ENCODE results near the gene NEDD4L.
"Not testable (repeated sequence)": the region's sequence is repeated elsewhere in the genome, so short reads cannot be mapped to it uniquely, and the experiment has no call there.

DNA sequence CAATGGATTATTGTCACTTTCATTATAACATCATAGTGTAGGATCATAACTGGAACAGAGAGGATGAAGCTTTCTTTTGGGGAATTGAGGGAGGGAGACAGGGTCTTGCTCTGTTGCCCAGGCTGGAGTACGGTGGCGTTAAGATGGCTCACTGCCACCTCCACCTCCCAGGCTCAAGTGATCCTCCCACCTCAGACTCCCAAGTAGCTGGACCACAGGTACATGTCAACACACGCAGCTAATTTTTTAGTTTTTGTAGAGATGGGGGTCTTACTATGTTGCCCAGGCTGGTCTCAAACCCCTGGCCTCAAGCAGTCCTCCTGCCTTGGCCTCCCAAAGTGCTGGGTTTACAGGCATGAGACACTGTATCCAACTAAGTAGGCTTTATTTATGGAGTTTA, 221.5 kb downstream of the NEDD4L start:
- TF ChIP-seq, protein P1, sequence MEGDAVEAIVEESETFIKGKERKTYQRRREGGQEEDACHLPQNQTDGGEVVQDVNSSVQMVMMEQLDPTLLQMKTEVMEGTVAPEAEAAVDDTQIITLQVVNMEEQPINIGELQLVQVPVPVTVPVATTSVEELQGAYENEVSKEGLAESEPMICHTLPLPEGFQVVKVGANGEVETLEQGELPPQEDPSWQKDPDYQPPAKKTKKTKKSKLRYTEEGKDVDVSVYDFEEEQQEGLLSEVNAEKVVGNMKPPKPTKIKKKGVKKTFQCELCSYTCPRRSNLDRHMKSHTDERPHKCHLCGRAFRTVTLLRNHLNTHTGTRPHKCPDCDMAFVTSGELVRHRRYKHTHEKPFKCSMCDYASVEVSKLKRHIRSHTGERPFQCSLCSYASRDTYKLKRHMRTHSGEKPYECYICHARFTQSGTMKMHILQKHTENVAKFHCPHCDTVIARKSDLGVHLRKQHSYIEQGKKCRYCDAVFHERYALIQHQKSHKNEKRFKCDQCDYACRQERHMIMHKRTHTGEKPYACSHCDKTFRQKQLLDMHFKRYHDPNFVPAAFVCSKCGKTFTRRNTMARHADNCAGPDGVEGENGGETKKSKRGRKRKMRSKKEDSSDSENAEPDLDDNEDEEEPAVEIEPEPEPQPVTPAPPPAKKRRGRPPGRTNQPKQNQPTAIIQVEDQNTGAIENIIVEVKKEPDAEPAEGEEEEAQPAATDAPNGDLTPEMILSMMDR (conservative IDR thresholded peaks at IDR 0.05 in 1 of 2, IDR thresholded peaks at IDR 0.05 in 1 of 2; ENCODE audit: extremely low read depth in 1 of 2, insufficient read depth in 1 of 2, low read depth in 1 of 2, low read length in 2 of 2): not testable (repeated sequence)
- TF ChIP-seq EZH2 (IDR thresholded peaks at IDR 0.05; ENCODE audit: borderline replicate concordance, low read length): not testable (repeated sequence)
